Measurements from ENCODE around the gene CSMD2.

DNA sequence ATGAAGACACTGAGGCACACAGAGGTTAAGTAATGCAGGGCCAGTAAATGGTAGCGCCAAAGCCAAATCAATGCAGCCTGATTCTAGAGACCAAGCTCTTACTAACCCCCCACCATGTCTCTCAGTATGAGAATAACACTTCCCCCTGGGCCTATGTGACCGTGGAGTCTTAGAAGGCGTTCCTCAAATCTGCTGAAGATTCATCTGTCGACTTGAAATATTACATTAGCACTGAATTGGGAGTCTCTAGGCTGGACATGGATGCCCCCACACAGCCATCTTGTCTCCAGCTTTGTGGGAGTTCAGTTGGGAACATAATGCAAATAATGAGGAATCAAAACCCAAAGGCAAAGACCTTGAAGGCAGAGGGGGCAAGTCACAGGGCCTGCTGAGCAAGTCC lies 419.1 kb downstream of the CSMD2 start:
- TF ChIP-seq, protein P1, sequence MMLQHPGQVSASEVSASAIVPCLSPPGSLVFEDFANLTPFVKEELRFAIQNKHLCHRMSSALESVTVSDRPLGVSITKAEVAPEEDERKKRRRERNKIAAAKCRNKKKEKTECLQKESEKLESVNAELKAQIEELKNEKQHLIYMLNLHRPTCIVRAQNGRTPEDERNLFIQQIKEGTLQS (IDR thresholded peaks at IDR 0.05; ENCODE audit: insufficient read depth, low read depth, low read length) = no peak
- no peak for TF ChIP-seq TAF1 (IDR thresholded peaks at IDR 0.05; ENCODE audit: low read depth, low read length)
- TF ChIP-seq KDM1A (IDR thresholded peaks at IDR 0.05; ENCODE audit: borderline replicate concordance, low read length) = no peak
- TF ChIP-seq, protein P2, sequence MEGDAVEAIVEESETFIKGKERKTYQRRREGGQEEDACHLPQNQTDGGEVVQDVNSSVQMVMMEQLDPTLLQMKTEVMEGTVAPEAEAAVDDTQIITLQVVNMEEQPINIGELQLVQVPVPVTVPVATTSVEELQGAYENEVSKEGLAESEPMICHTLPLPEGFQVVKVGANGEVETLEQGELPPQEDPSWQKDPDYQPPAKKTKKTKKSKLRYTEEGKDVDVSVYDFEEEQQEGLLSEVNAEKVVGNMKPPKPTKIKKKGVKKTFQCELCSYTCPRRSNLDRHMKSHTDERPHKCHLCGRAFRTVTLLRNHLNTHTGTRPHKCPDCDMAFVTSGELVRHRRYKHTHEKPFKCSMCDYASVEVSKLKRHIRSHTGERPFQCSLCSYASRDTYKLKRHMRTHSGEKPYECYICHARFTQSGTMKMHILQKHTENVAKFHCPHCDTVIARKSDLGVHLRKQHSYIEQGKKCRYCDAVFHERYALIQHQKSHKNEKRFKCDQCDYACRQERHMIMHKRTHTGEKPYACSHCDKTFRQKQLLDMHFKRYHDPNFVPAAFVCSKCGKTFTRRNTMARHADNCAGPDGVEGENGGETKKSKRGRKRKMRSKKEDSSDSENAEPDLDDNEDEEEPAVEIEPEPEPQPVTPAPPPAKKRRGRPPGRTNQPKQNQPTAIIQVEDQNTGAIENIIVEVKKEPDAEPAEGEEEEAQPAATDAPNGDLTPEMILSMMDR (IDR thresholded peaks at IDR 0.05; ENCODE audit: control extremely low read depth in 1 of 3, insufficient read depth in 1 of 3, low read depth in 1 of 3, low read length in 3 of 3) = no peak
- TF ChIP-seq EP300 (IDR thresholded peaks at IDR 0.05; ENCODE audit: borderline replicate concordance in 1 of 2, low read depth in 2 of 2, low read length in 2 of 2) = no peak
- TF ChIP-seq POLR2A (IDR thresholded peaks at IDR 0.05; ENCODE audit: control extremely low read depth in 1 of 2, low read depth in 2 of 2, low read length in 2 of 2) = no peak
- TF ChIP-seq TBP (IDR thresholded peaks at IDR 0.05; ENCODE audit: low read depth, low read length) = no peak
- TF ChIP-seq FOSL1 (IDR thresholded peaks at IDR 0.05; ENCODE audit: insufficient read depth, low read depth, low read length) = no peak
- no peak for TF ChIP-seq HDAC2 (IDR thresholded peaks at IDR 0.05; ENCODE audit: borderline replicate concordance in 1 of 2, low read depth in 2 of 2, low read length in 2 of 2)
- no peak for TF ChIP-seq TEAD4 (IDR thresholded peaks at IDR 0.05; ENCODE audit: low read depth, low read length)
- no peak for TF ChIP-seq BRCA1 (IDR thresholded peaks at IDR 0.05; ENCODE audit: low read depth, low read length)
- no peak for TF ChIP-seq KDM4A (IDR thresholded peaks at IDR 0.05; ENCODE audit: low read depth, low read length, severe bottlenecking)
- TF ChIP-seq POLR2AphosphoS5 (IDR thresholded peaks at IDR 0.05; ENCODE audit: low read depth, low read length) = no peak
- no peak for TF ChIP-seq SP1 (IDR thresholded peaks at IDR 0.05; ENCODE audit: low read depth, low read length)
